ENCODE results near the gene NENF. TPM values are rescaled to one million over a fixed set of nuclear protein-coding genes. Genes with fewer than 3 reads are reported as not detected.

Gene NENF
- total RNA-seq, 4 donors from 2014 or later: 74.8 to 149 (median 112) TPM

GRCh38 chr1:212432272-212432660 is 454 bp upstream of the NENF start:
- H3K4me3 ChIP-seq: peak overlapping the region; percentile 45 to 76 (median 66)
- peak overlapping the region; percentile 73 to 83 (median 78) for H3K27ac ChIP-seq
- H3K9me3 ChIP-seq: no peaks in the 10 kb centered on the region
- intact Hi-C loops (cut with DNase I; ENCODE audit: low total_unique reads) (loop anchor here (2.0 to 10.0 kb wide), 2 partner anchors 25 to 397 kb away; partner anchors contain the start of genes DTL and INTS7), in situ Hi-C loops (cut with MboI; ENCODE audit: low sequenced_read_pairs in 4 of 4) (loop anchor here in 1 of 4 donors (25.0 kb wide), 1 partner anchor 745 kb away; the partner anchor contains the start of gene NEK2)
- ATAC-seq: no peak
- no peak for DNase-seq
- TF ChIP-seq POLR2A (IDR thresholded peaks at IDR 0.05) (no peak), CTCF (IDR thresholded peaks at IDR 0.05 in 4 of 5, conservative IDR thresholded peaks at IDR 0.05 in 1 of 5) (no peak)
- H3K4me1 ChIP-seq: peaks cover 7 to 13% of the 10 kb centered on the region in 2 donors
- no peaks in the 10 kb centered on the region for H3K36me3 ChIP-seq
- H3K27me3 ChIP-seq: no peaks in the 10 kb centered on the region

GRCh38 chr1:212433577-212434462 is 1.1 kb downstream of the NENF start:
- Histone ChIP-seq H3K4me1 (peaks cover 7 to 13% of the 10 kb centered on the region in 2 donors), H3K36me3 (no peaks in the 10 kb centered on the region), H3K27me3 (no peaks in the 10 kb centered on the region), H3K27ac (peak overlapping the region; percentile 73 to 83 (median 78)), H3K4me3 (peak overlapping the region; percentile 66 to 76 (median 68)), H3K9me3 (no peaks in the 10 kb centered on the region)
- peak in 1 of 2 donors; percentile 18 for DNase-seq
- intact Hi-C loops (cut with DNase I; ENCODE audit: low total_unique reads) (loop anchor here (2.0 to 10.0 kb wide), 2 partner anchors 23 to 399 kb away; partner anchors contain the start of genes DTL and INTS7), in situ Hi-C loops (cut with MboI; ENCODE audit: low sequenced_read_pairs in 4 of 4) (loop anchor here in 1 of 4 donors (25.0 kb wide), 1 partner anchor 747 kb away; the partner anchor contains the start of gene NEK2)
- no peak for ATAC-seq
- TF ChIP-seq POLR2A (IDR thresholded peaks at IDR 0.05): no peak
- no peak for TF ChIP-seq CTCF (IDR thresholded peaks at IDR 0.05 in 4 of 5, conservative IDR thresholded peaks at IDR 0.05 in 1 of 5)

DNA sequence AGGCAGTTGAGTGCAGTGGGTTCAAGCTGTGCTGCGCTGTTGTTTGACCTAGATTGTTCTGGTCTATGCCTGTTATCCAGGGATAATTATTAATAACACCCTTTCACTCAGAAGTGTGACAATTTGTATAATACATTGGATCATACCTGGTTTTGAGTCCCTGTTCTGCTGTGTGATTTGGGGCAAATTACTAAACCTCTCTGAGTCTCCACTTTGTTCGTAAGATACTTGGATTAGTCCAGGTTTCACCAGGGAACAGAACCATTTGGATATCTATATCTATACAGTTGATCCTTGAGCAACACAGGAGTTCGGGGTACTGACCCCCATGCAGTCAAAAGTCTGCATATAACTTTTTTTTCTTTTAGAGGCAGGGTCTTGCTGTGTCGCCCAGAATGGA is 2.3 kb downstream of the NENF start:
- H3K9me3 ChIP-seq: no peaks in the 10 kb centered on the region
- intact Hi-C loops (cut with DNase I; ENCODE audit: low total_unique reads): loop anchor here (10.0 kb wide), 1 partner anchor 400 kb away; the partner anchor contains the start of genes DTL and INTS7
- DNase-seq (no peak), ATAC-seq (no peak)
- H3K27ac ChIP-seq: no peak overlapping the region
- H3K27me3 ChIP-seq: no peaks in the 10 kb centered on the region
- no peak overlapping the region for H3K4me3 ChIP-seq
- H3K4me1 ChIP-seq: peaks cover 7 to 14% of the 10 kb centered on the region in 2 donors
- no peaks in the 10 kb centered on the region for H3K36me3 ChIP-seq
- in situ Hi-C loops (cut with MboI; ENCODE audit: low sequenced_read_pairs in 4 of 4): loop anchor here in 1 of 4 donors (25.0 kb wide), 1 partner anchor 748 kb away; the partner anchor contains the start of gene NEK2
- TF ChIP-seq CTCF (IDR thresholded peaks at IDR 0.05 in 4 of 5, conservative IDR thresholded peaks at IDR 0.05 in 1 of 5): no peak
- no peak for TF ChIP-seq POLR2A (IDR thresholded peaks at IDR 0.05)

GRCh38 chr1:212437179-212437798 is 4.6 kb downstream of the NENF start:
- no peak overlapping the region for H3K4me3 ChIP-seq
- no peaks in the 10 kb centered on the region for H3K36me3 ChIP-seq
- DNase-seq (no peak), ATAC-seq (no peak)
- H3K4me1 ChIP-seq: peaks cover 13 to 35% of the 10 kb centered on the region in 2 donors
- TF ChIP-seq POLR2A (IDR thresholded peaks at IDR 0.05): no peak
- no peak for TF ChIP-seq CTCF (IDR thresholded peaks at IDR 0.05 in 4 of 5, conservative IDR thresholded peaks at IDR 0.05 in 1 of 5)
- no peaks in the 10 kb centered on the region for H3K27me3 ChIP-seq
- in situ Hi-C loops (cut with MboI; ENCODE audit: low sequenced_read_pairs in 4 of 4): loop anchor here in 1 of 4 donors (25.0 kb wide), 1 partner anchor 750 kb away; the partner anchor contains the start of gene NEK2
- H3K9me3 ChIP-seq: no peaks in the 10 kb centered on the region
- no peak overlapping the region for H3K27ac ChIP-seq
- intact Hi-C loops (cut with DNase I; ENCODE audit: low total_unique reads): loop anchor here (10.0 kb wide), 1 partner anchor 402 kb away; the partner anchor contains the start of genes DTL and INTS7

Measured in gastrocnemius medialis (tissue), 4 donors.